ENCODE data around the gene CA11. TPM values are rescaled to one million over a fixed set of nuclear protein-coding genes. Genes with fewer than 3 reads are reported as not detected.
A peak's percentile ranks its signal among the peaks of the same experiment; 100 is the strongest.

Gene CA11
- total RNA-seq, 1 donor from 2014 or later = 2.6 TPM

- peak; percentile 74 to 86 for DNase-seq (ENCODE audit: low read depth in 2 of 2)
Measured at GRCh38 chr19:48629599-48630295, 16.2 kb downstream of the CA11 start.

GRCh38 chr19:48629297-48629598, 16.7 kb downstream of the CA11 start:
- no peak for DNase-seq (ENCODE audit: low read depth in 2 of 2)

GRCh38 chr19:48628486-48629296, 17.3 kb downstream of the CA11 start:
- no peak for DNase-seq (ENCODE audit: low read depth in 2 of 2)

GRCh38 chr19:48627865-48628314, 18.1 kb downstream of the CA11 start:
- no peak for DNase-seq (ENCODE audit: low read depth in 2 of 2)

- no peak for DNase-seq (ENCODE audit: low read depth in 2 of 2)
Measured at GRCh38 chr19:48627201-48627864, 18.7 kb downstream of the CA11 start.

- no peak for DNase-seq (ENCODE audit: low read depth in 2 of 2)
Measured at GRCh38 chr19:48625891-48626327, 20.1 kb downstream of the CA11 start.

- DNase-seq (ENCODE audit: low read depth in 2 of 2) = no peak
Measured at GRCh38 chr19:48624791-48625723, 20.9 kb downstream of the CA11 start.

GRCh38 chr19:48624067-48624594, 21.9 kb downstream of the CA11 start:
- DNase-seq (ENCODE audit: low read depth in 2 of 2) = peak; percentile 93 to 99

GRCh38 chr19:48623556-48624066, 22.4 kb downstream of the CA11 start:
- no peak for DNase-seq (ENCODE audit: low read depth in 2 of 2)

GRCh38 chr19:48619692-48620585, 26.0 kb downstream of the CA11 start:
- no peak for DNase-seq (ENCODE audit: low read depth in 2 of 2)

- DNase-seq (ENCODE audit: low read depth in 2 of 2) = peak; percentile 100
Measured at GRCh38 chr19:48618916-48619691, 26.9 kb downstream of the CA11 start, which contains the start of the genes RPL18 and SPHK2. RPL18 (minus strand) TSS chr19:48619178; CDS start chr19:48619143, 35 bp downstream. SPHK2 (plus strand) TSS chr19:48619506; CDS start chr19:48620515, 1,009 bp downstream.

GRCh38 chr19:48618278-48618915, 27.6 kb downstream of the CA11 start:
- no peak for DNase-seq (ENCODE audit: low read depth in 2 of 2)

- no peak for DNase-seq (ENCODE audit: low read depth in 2 of 2)
Measured at GRCh38 chr19:48617146-48617937, 28.6 kb downstream of the CA11 start.

GRCh38 chr19:48616491-48617056, 29.4 kb downstream of the CA11 start:
- DNase-seq (ENCODE audit: low read depth in 2 of 2) = no peak

- DNase-seq (ENCODE audit: low read depth in 2 of 2) = no peak
Measured at GRCh38 chr19:48616041-48616436, 29.9 kb downstream of the CA11 start.

GRCh38 chr19:48615231-48616040, 30.6 kb downstream of the CA11 start:
- DNase-seq (ENCODE audit: low read depth in 2 of 2) = no peak

Measured in dermis microvascular lymphatic vessel endothelial cell (primary cell).